ENCODE measurements around the gene MOCS1. TPM values are rescaled to one million over a fixed set of nuclear protein-coding genes. Genes with fewer than 3 reads are reported as not detected.

The MOCS1 gene
- total and polyA plus RNA-seq, 9 of the 15 experiments (the other 6 are each of a cell fraction or from before 2014, with no cell fraction given): 0.69 to 12.7 (median 8.7) TPM

GRCh38 chr6:39913391-39913916 is 20.8 kb downstream of the MOCS1 start (continued):
- TF ChIP-seq, protein P1, sequence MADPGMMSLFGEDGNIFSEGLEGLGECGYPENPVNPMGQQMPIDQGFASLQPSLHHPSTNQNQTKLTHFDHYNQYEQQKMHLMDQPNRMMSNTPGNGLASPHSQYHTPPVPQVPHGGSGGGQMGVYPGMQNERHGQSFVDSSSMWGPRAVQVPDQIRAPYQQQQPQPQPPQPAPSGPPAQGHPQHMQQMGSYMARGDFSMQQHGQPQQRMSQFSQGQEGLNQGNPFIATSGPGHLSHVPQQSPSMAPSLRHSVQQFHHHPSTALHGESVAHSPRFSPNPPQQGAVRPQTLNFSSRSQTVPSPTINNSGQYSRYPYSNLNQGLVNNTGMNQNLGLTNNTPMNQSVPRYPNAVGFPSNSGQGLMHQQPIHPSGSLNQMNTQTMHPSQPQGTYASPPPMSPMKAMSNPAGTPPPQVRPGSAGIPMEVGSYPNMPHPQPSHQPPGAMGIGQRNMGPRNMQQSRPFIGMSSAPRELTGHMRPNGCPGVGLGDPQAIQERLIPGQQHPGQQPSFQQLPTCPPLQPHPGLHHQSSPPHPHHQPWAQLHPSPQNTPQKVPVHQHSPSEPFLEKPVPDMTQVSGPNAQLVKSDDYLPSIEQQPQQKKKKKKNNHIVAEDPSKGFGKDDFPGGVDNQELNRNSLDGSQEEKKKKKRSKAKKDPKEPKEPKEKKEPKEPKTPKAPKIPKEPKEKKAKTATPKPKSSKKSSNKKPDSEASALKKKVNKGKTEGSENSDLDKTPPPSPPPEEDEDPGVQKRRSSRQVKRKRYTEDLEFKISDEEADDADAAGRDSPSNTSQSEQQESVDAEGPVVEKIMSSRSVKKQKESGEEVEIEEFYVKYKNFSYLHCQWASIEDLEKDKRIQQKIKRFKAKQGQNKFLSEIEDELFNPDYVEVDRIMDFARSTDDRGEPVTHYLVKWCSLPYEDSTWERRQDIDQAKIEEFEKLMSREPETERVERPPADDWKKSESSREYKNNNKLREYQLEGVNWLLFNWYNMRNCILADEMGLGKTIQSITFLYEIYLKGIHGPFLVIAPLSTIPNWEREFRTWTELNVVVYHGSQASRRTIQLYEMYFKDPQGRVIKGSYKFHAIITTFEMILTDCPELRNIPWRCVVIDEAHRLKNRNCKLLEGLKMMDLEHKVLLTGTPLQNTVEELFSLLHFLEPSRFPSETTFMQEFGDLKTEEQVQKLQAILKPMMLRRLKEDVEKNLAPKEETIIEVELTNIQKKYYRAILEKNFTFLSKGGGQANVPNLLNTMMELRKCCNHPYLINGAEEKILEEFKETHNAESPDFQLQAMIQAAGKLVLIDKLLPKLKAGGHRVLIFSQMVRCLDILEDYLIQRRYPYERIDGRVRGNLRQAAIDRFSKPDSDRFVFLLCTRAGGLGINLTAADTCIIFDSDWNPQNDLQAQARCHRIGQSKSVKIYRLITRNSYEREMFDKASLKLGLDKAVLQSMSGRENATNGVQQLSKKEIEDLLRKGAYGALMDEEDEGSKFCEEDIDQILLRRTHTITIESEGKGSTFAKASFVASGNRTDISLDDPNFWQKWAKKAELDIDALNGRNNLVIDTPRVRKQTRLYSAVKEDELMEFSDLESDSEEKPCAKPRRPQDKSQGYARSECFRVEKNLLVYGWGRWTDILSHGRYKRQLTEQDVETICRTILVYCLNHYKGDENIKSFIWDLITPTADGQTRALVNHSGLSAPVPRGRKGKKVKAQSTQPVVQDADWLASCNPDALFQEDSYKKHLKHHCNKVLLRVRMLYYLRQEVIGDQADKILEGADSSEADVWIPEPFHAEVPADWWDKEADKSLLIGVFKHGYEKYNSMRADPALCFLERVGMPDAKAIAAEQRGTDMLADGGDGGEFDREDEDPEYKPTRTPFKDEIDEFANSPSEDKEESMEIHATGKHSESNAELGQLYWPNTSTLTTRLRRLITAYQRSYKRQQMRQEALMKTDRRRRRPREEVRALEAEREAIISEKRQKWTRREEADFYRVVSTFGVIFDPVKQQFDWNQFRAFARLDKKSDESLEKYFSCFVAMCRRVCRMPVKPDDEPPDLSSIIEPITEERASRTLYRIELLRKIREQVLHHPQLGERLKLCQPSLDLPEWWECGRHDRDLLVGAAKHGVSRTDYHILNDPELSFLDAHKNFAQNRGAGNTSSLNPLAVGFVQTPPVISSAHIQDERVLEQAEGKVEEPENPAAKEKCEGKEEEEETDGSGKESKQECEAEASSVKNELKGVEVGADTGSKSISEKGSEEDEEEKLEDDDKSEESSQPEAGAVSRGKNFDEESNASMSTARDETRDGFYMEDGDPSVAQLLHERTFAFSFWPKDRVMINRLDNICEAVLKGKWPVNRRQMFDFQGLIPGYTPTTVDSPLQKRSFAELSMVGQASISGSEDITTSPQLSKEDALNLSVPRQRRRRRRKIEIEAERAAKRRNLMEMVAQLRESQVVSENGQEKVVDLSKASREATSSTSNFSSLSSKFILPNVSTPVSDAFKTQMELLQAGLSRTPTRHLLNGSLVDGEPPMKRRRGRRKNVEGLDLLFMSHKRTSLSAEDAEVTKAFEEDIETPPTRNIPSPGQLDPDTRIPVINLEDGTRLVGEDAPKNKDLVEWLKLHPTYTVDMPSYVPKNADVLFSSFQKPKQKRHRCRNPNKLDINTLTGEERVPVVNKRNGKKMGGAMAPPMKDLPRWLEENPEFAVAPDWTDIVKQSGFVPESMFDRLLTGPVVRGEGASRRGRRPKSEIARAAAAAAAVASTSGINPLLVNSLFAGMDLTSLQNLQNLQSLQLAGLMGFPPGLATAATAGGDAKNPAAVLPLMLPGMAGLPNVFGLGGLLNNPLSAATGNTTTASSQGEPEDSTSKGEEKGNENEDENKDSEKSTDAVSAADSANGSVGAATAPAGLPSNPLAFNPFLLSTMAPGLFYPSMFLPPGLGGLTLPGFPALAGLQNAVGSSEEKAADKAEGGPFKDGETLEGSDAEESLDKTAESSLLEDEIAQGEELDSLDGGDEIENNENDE (IDR thresholded peaks at IDR 0.05; ENCODE audit: low read depth, low read length): no peak
- TF ChIP-seq SAP30 (IDR thresholded peaks at IDR 0.05; ENCODE audit: borderline replicate concordance, insufficient read depth, low read depth, low read length, poor library complexity, severe bottlenecking) (no peak), ILK (tag; IDR thresholded peaks at IDR 0.05; ENCODE audit: borderline replicate concordance, low read depth) (no peak), TCF7L2 (IDR thresholded peaks at IDR 0.05; ENCODE audit: low read depth, low read length) (no peak), GTF2A2 (tag; IDR thresholded peaks at IDR 0.05) (no peak), U2AF1 (optimal IDR thresholded peaks at IDR 0.05; ENCODE audit: low read depth, low read length) (no peak), NR2C2 (CRISPR knock-in tag; IDR thresholded peaks at IDR 0.05) (no peak), NR2C2 (tag; IDR thresholded peaks at IDR 0.05) (no peak), CEBPZ (IDR thresholded peaks at IDR 0.05; ENCODE audit: borderline replicate concordance, low read depth, low read length) (no peak), ZNF23 (CRISPR knock-in tag; IDR thresholded peaks at IDR 0.05) (no peak), GTF2F1 (IDR thresholded peaks at IDR 0.05; ENCODE audit: low read depth, low read length) (no peak)
